H9 (cell line): Measurements from ENCODE around the gene CCDC3. TPM values are rescaled to one million over a fixed set of nuclear protein-coding genes. Genes with fewer than 3 reads are reported as not detected.

Experiments used
- DNase-seq: peaks from one replicate; pipeline ENCODE4 v3.0.0-alpha.2; 2017
- H2AFZ ChIP-seq: one replicate; pipeline ENCODE4 v1.6.1; 2013; ENCODE audit warnings: mild to moderate bottlenecking, low read length, control low read depth, moderate library complexity
- H2AK5ac ChIP-seq: 2 replicates; pipeline ENCODE4 v1.6.1; 2013; ENCODE audit warnings: low read length, control low read depth, mixed read lengths; ENCODE audit not compliant: insufficient read length
- H2BK120ac ChIP-seq: one replicate; pipeline ENCODE4 v1.6.1; 2013; ENCODE audit warnings: low read depth, mild to moderate bottlenecking, low read length, control low read depth, inconsistent platforms; ENCODE audit not compliant: poor library complexity, severe bottlenecking
- H2BK12ac ChIP-seq: 2 replicates; pipeline ENCODE4 v1.6.1; 2013; ENCODE audit warnings: low read length, control low read depth, mixed read lengths, low read depth; ENCODE audit not compliant: insufficient read length
- H2BK15ac ChIP-seq: 2 replicates; pipeline ENCODE4 v1.6.1; 2013; ENCODE audit warnings: low read depth, low read length, control low read depth
- H2BK20ac ChIP-seq: one replicate; pipeline ENCODE4 v1.6.1; 2013; ENCODE audit warnings: low read depth, mild to moderate bottlenecking, low read length, control low read depth, inconsistent platforms; ENCODE audit not compliant: poor library complexity, severe bottlenecking
- H2BK5ac ChIP-seq: 2 replicates; pipeline ENCODE4 v1.6.1; 2013; ENCODE audit warnings: low read length, control low read depth, mixed read lengths; ENCODE audit not compliant: insufficient read length
- H3K14ac ChIP-seq: 2 replicates; pipeline ENCODE4 v1.6.1; 2013; ENCODE audit warnings: low read length, control low read depth; ENCODE audit not compliant: insufficient read depth
- H3K18ac ChIP-seq: 2 replicates; pipeline ENCODE4 v1.6.1; 2013; ENCODE audit warnings: low read depth, mild to moderate bottlenecking, mixed read lengths, low read length, control low read depth; ENCODE audit not compliant: insufficient read length
- H3K23ac ChIP-seq: 2 replicates; pipeline ENCODE4 v1.6.1; 2013; ENCODE audit warnings: low read length, control low read depth, mixed read lengths, low read depth; ENCODE audit not compliant: insufficient read length
- H3K23me2 ChIP-seq: 2 replicates; pipeline ENCODE4 v1.6.1; 2013; ENCODE audit warnings: low read depth, mild to moderate bottlenecking, mixed read lengths, low read length, control low read depth; ENCODE audit not compliant: insufficient read length, poor library complexity, severe bottlenecking
- H3K27ac ChIP-seq: 2 replicates; pipeline ENCODE4 v1.5.1; 2013; ENCODE audit warnings: low read length, control low read depth, mixed read lengths, low read depth; ENCODE audit not compliant: insufficient read length
- H3K27me3 ChIP-seq: 2 replicates; pipeline ENCODE4 v1.6.1; 2013; ENCODE audit warnings: low read length, control low read depth, inconsistent platforms; ENCODE audit not compliant: insufficient read depth
- H3K4ac ChIP-seq: 2 replicates; pipeline ENCODE4 v1.6.1; 2013; ENCODE audit warnings: low read depth, mild to moderate bottlenecking, control low read depth, inconsistent platforms, low read length, moderate library complexity
- H3K4me1 ChIP-seq: 2 replicates; pipeline ENCODE4 v1.6.1; 2013; ENCODE audit warnings: low read length, control low read depth, inconsistent platforms; ENCODE audit not compliant: insufficient read depth
- H3K4me2 ChIP-seq: 2 replicates; pipeline ENCODE4 v1.6.1; 2013; ENCODE audit warnings: low read length, control low read depth, mixed read lengths; ENCODE audit not compliant: insufficient read length, insufficient read depth
- H3K56ac ChIP-seq: 2 replicates; pipeline ENCODE4 v1.6.1; 2013; ENCODE audit warnings: low read depth, mild to moderate bottlenecking, mixed read lengths, low read length, control low read depth; ENCODE audit not compliant: insufficient read length
- H3K79me1 ChIP-seq: 2 replicates; pipeline ENCODE4 v1.6.1; 2013; ENCODE audit warnings: low read depth, mild to moderate bottlenecking, moderate library complexity, low read length, control low read depth, inconsistent platforms; ENCODE audit not compliant: insufficient read depth, poor library complexity, severe bottlenecking
- H3K79me2 ChIP-seq: 2 replicates; pipeline ENCODE4 v1.6.1; 2013; ENCODE audit warnings: low read length, control low read depth, inconsistent platforms; ENCODE audit not compliant: insufficient read depth
- H3K9ac ChIP-seq: 2 replicates; pipeline ENCODE4 v1.6.1; 2013; ENCODE audit warnings: low read length, control low read depth, mixed read lengths; ENCODE audit not compliant: insufficient read length; ENCODE audit errors: extremely low read depth
- H3K9me3 ChIP-seq: one replicate; pipeline ENCODE4 v1.6.1; 2013; ENCODE audit warnings: low read depth, low read length, inconsistent platforms; ENCODE audit not compliant: control insufficient read depth
- H3T11ph ChIP-seq: one replicate; pipeline ENCODE4 v1.6.1; 2013; ENCODE audit warnings: mild to moderate bottlenecking, low read length, control low read depth, inconsistent platforms
- H4K20me1 ChIP-seq: one replicate; pipeline ENCODE4 v1.6.1; 2013; ENCODE audit not compliant: control insufficient read depth, insufficient read length, insufficient read depth
- H4K5ac ChIP-seq: 2 replicates; pipeline ENCODE4 v1.6.1; 2013; ENCODE audit warnings: low read depth, mild to moderate bottlenecking, mixed read lengths, low read length, control low read depth; ENCODE audit not compliant: insufficient read length
- H4K8ac ChIP-seq: replicated peaks from 2 replicates; pipeline ENCODE4 v1.6.1; 2013; ENCODE audit warnings: low read length, control low read depth, mixed read lengths, low read depth; ENCODE audit not compliant: insufficient read length
- H4K91ac ChIP-seq: 2 replicates; pipeline ENCODE4 v1.6.1; 2013; ENCODE audit warnings: low read depth, mild to moderate bottlenecking, moderate library complexity, mixed read lengths, low read length, control low read depth; ENCODE audit not compliant: insufficient read length
- H3K27ac Mint-ChIP-seq, 3 experiments: 2 replicates in 2 of 3; 3 replicates in 1 of 3; pipeline ENCODE4 v1.8.0; 2020 to 2021; ENCODE audit warnings: mixed read lengths in 3 of 3, mild to moderate bottlenecking in 1 of 3, moderate library complexity in 1 of 3
- H3K27me3 Mint-ChIP-seq: 2 replicates; pipeline ENCODE4 v1.8.0; 2021; ENCODE audit warnings: low read depth, mild to moderate bottlenecking, moderate library complexity, mixed read lengths
- H3K36me3 Mint-ChIP-seq, 3 experiments: 2 replicates in 2 of 3; 3 replicates in 1 of 3; pipeline ENCODE4 v1.8.0; 2020 to 2021; ENCODE audit warnings: low read depth in 3 of 3, mixed read lengths in 3 of 3; ENCODE audit not compliant: insufficient read depth in 1 of 3
- H3K4me1 Mint-ChIP-seq, 2 experiments: 2 replicates each; pipeline ENCODE4 v1.8.0; 2020; ENCODE audit warnings: mixed read lengths in 2 of 2
- H3K4me3 Mint-ChIP-seq, 2 experiments: 2 replicates in 1 of 2; 3 replicates in 1 of 2; pipeline ENCODE4 v1.8.0; 2020 to 2021; ENCODE audit warnings: mild to moderate bottlenecking in 2 of 2, mixed read lengths in 2 of 2, moderate library complexity in 1 of 2
- H3K9me3 Mint-ChIP-seq, 2 experiments: 2 replicates in 1 of 2; 3 replicates in 1 of 2; pipeline ENCODE4 v1.8.0; 2020; ENCODE audit warnings: mild to moderate bottlenecking in 2 of 2, mixed read lengths in 2 of 2, moderate library complexity in 1 of 2
- CTCF ChIP-seq: fragments of 200-600 bp; sonication (generic); conservative IDR thresholded peaks from 3 replicates; pipeline ENCODE4 v1.8.0; 2021; ENCODE audit warnings: antibody characterized with exemption, mild to moderate bottlenecking
- WGBS: extraction: QIAGEN DNeasy Blood & Tissue Kit; methylation state at CpG from one replicate; pipeline ENCODE4 v1.1.7; 2013; ENCODE audit warnings: missing lambda C conversion rate, low lambda C conversion rate, mixed read lengths; ENCODE audit not compliant: insufficient read length; ENCODE audit errors: extremely low coverage; 5-methylcytosine and 5-hydroxymethylcytosine counted together
- total RNA-seq: library from RNA; stranded (reverse); gene quantifications from 2 replicates; pipeline ENCODE4 v1.2.1, GENCODE V29; 2021

The CCDC3 gene
- total RNA-seq, 1 experiment from 2014 or later: 2.3 TPM

GRCh38 chr10:12969951-12970350 lies 31.6 kb downstream of the CCDC3 start:
- H3K18ac ChIP-seq: no peak overlapping the region
- H3K79me2 ChIP-seq: no peaks in the 10 kb centered on the region
- peaks cover 4 to 6% of the 10 kb centered on the region in 2 experiments; a peak in 3 of 4 replicates for H3K4me1 Mint-ChIP-seq
- no peaks in the 10 kb centered on the region for H3K79me1 ChIP-seq
- no peak overlapping the region for H2AK5ac ChIP-seq
- no peak overlapping the region for H3T11ph ChIP-seq
- no peak for DNase-seq
- H3K23ac ChIP-seq: no peak overlapping the region
- peaks cover 8 to 9% of the 10 kb centered on the region in 2 experiments; a peak in 4 of 5 replicates for H3K9me3 Mint-ChIP-seq
- no peak overlapping the region for H3K4me2 ChIP-seq
- H3K4me1 ChIP-seq: no peaks in the 10 kb centered on the region; the same call in 1 of the 2 replicates
- TF ChIP-seq CTCF: no peak
- H2BK20ac ChIP-seq: no peak overlapping the region
- H4K20me1 ChIP-seq: no peaks in the 10 kb centered on the region
- H3K9me3 ChIP-seq: no peaks in the 10 kb centered on the region
- peaks cover 0 to 9% (median 3%) of the 10 kb centered on the region in 3 experiments; a peak in 2 of 7 replicates for H3K36me3 Mint-ChIP-seq
- no peak overlapping the region for H3K14ac ChIP-seq
- no peak overlapping the region for H4K5ac ChIP-seq
- H2AFZ ChIP-seq: no peak overlapping the region
- H4K8ac ChIP-seq: no peak overlapping the region
- no peak overlapping the region for H2BK15ac ChIP-seq
- H3K4ac ChIP-seq: no peak overlapping the region
- no peak overlapping the region for H4K91ac ChIP-seq
- no peak overlapping the region for H3K4me3 Mint-ChIP-seq
- H3K56ac ChIP-seq: no peak overlapping the region
- H3K27ac ChIP-seq: no peak overlapping the region
- no peak overlapping the region for H2BK5ac ChIP-seq
- H3K27me3 Mint-ChIP-seq: no peaks in the 10 kb centered on the region
- no peak overlapping the region for H3K27ac Mint-ChIP-seq
- no CpG with 5 or more reads among the region's 5 CpGs for WGBS
- H3K23me2 ChIP-seq: no peaks in the 10 kb centered on the region
- no peaks in the 10 kb centered on the region for H3K27me3 ChIP-seq
- no peak overlapping the region for H2BK120ac ChIP-seq
- no peak overlapping the region for H3K9ac ChIP-seq
- no peak overlapping the region for H2BK12ac ChIP-seq
